ENCODE data around the gene NRSN1. TPM values are rescaled to one million over a fixed set of nuclear protein-coding genes. Genes with fewer than 3 reads are reported as not detected.

NRSN1 gene
- total and polyA plus RNA-seq, 2 of the 13 experiments (the other 11 are each of a cell fraction or from before 2014, with no cell fraction given): not detected

DNA sequence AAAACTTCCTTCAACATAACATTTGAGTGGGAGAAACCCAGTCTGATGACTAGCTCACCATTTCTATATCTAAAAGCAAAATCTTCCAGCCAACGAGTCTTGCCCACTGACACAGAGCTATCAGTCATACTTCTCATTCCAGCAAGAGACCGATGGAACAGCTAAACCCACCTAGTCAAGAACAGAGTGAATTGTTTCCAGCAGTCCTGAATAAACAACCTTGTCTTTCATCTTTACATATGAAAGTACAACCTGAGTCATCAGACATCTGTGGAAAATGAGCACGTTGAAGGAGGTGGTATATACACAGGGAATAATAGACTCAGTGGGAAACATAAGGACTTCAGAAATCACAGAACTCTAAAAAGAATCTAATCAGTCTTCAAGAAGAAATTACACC, 23.8 kb downstream of the NRSN1 start:
- no peaks in the 10 kb centered on the region for H4K20me1 ChIP-seq (ENCODE audit: insufficient read depth, low read length)
- ATAC-seq: no peak; the same call in 2 of the 3 replicates
- ChIA-PET CTCF (ENCODE audit: low intra/inter-chr PET ratio, low total read pairs) (no interaction called here), POLR2A (interaction anchor here (1.1 to 2.1 kb wide), 2 partner anchors 23 to 45 kb away, joined by 3 to 8 read pairs; partner anchors contain the start of gene NRSN1)
- no peaks in the 10 kb centered on the region for H3K36me3 ChIP-seq (replicated peaks in 1 of 2; ENCODE audit: control insufficient read depth in 1 of 2, insufficient read depth in 2 of 2, low read length in 2 of 2)
- intact Hi-C loops (cut with micrococcal nuclease; ENCODE audit: unreplicated experiment) (loop anchor here (2.0 to 10.0 kb wide), 4 partner anchors 55 to 235 kb away; no protein-coding TSS in a partner anchor), in situ Hi-C loops (cut with HindIII; ENCODE audit: extremely low pct_ligation_motif_present, low pct_unique_long_range_greater_than_20kb) (no loop called here)
- H2AFZ ChIP-seq (ENCODE audit: low read length): no peak overlapping the region
- WGBS (ENCODE audit: low lambda C conversion rate): 2% methylated on average over 3 of the region's 3 CpGs
- peak; percentile 56 for FAIRE-seq
- H3K79me2 ChIP-seq (ENCODE audit: insufficient read depth, low read length): no peaks in the 10 kb centered on the region
- no peak overlapping the region for H3K27ac ChIP-seq (ENCODE audit: extremely low read length, insufficient read depth, low read length)
- H3K4me3 ChIP-seq (replicated peaks in 1 of 3; ENCODE audit: insufficient read depth in 1 of 3, low read depth in 2 of 3, low read length in 3 of 3): no peak overlapping the region
- no peak overlapping the region for H3K9ac ChIP-seq (ENCODE audit: insufficient read depth, low read depth, low read length)
- DNase-seq (ENCODE audit: low spot score): peak; percentile 91
- H3K27me3 ChIP-seq (ENCODE audit: control insufficient read depth in 1 of 2, insufficient read depth in 2 of 2, low read length in 2 of 2): no peaks in the 10 kb centered on the region
- BruUV-seq (replicated peaks): no TSS peak
- H3K9me3 ChIP-seq (ENCODE audit: low read length): no peaks in the 10 kb centered on the region
- H3K4me2 ChIP-seq (ENCODE audit: low read depth, low read length): peak overlapping the region; percentile 14; the same call in 1 of the 2 replicates
- peaks cover 55% of the 10 kb centered on the region for H3K4me1 ChIP-seq (ENCODE audit: insufficient read depth, low read length)
- TF ChIP-seq TEAD3 (CRISPR knock-in tag; optimal IDR thresholded peaks at IDR 0.05; ENCODE audit: borderline replicate concordance) (peak; percentile 88), ERF (CRISPR knock-in tag; IDR thresholded peaks at IDR 0.05) (no peak), SATB2 (CRISPR knock-in tag; IDR thresholded peaks at IDR 0.05) (no peak), FOXA1 (IDR thresholded peaks at IDR 0.05) (0 out of 2 replicates have a peak, but pooled peaks have one; percentile 24), FOXA1 (CRISPR knock-in tag; IDR thresholded peaks at IDR 0.05) (peak; percentile 69), TCF7 (IDR thresholded peaks at IDR 0.05; ENCODE audit: low read depth) (peak; percentile 84), HOXD1 (CRISPR knock-in tag; IDR thresholded peaks at IDR 0.05) (no peak), ZNF138 (CRISPR knock-in tag; IDR thresholded peaks at IDR 0.05; ENCODE audit: low read depth) (no peak), FOXJ3 (CRISPR knock-in tag; IDR thresholded peaks at IDR 0.05; ENCODE audit: borderline replicate concordance) (no peak), SOX13 (IDR thresholded peaks at IDR 0.05) (no peak), SOX13 (CRISPR knock-in tag; conservative IDR thresholded peaks at IDR 0.05 in 1 of 2, IDR thresholded peaks at IDR 0.05 in 1 of 2) (peak in 1 of 2 experiments; percentile 91; a peak in 2 of 4 replicates), SAP130 (CRISPR knock-in tag; IDR thresholded peaks at IDR 0.05; ENCODE audit: low read depth) (peak; percentile 51), PAWR (CRISPR knock-in tag; IDR thresholded peaks at IDR 0.05; ENCODE audit: borderline replicate concordance) (no peak), CHD4 (IDR thresholded peaks at IDR 0.05; ENCODE audit: borderline replicate concordance, low read length) (no peak)
- TF ChIP-seq, protein P1, sequence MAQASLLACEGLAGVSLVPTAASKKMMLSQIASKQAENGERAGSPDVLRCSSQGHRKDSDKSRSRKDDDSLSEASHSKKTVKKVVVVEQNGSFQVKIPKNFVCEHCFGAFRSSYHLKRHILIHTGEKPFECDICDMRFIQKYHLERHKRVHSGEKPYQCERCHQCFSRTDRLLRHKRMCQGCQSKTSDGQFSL (CRISPR knock-in tag; IDR thresholded peaks at IDR 0.05): no peak
- TF ChIP-seq, protein P2, sequence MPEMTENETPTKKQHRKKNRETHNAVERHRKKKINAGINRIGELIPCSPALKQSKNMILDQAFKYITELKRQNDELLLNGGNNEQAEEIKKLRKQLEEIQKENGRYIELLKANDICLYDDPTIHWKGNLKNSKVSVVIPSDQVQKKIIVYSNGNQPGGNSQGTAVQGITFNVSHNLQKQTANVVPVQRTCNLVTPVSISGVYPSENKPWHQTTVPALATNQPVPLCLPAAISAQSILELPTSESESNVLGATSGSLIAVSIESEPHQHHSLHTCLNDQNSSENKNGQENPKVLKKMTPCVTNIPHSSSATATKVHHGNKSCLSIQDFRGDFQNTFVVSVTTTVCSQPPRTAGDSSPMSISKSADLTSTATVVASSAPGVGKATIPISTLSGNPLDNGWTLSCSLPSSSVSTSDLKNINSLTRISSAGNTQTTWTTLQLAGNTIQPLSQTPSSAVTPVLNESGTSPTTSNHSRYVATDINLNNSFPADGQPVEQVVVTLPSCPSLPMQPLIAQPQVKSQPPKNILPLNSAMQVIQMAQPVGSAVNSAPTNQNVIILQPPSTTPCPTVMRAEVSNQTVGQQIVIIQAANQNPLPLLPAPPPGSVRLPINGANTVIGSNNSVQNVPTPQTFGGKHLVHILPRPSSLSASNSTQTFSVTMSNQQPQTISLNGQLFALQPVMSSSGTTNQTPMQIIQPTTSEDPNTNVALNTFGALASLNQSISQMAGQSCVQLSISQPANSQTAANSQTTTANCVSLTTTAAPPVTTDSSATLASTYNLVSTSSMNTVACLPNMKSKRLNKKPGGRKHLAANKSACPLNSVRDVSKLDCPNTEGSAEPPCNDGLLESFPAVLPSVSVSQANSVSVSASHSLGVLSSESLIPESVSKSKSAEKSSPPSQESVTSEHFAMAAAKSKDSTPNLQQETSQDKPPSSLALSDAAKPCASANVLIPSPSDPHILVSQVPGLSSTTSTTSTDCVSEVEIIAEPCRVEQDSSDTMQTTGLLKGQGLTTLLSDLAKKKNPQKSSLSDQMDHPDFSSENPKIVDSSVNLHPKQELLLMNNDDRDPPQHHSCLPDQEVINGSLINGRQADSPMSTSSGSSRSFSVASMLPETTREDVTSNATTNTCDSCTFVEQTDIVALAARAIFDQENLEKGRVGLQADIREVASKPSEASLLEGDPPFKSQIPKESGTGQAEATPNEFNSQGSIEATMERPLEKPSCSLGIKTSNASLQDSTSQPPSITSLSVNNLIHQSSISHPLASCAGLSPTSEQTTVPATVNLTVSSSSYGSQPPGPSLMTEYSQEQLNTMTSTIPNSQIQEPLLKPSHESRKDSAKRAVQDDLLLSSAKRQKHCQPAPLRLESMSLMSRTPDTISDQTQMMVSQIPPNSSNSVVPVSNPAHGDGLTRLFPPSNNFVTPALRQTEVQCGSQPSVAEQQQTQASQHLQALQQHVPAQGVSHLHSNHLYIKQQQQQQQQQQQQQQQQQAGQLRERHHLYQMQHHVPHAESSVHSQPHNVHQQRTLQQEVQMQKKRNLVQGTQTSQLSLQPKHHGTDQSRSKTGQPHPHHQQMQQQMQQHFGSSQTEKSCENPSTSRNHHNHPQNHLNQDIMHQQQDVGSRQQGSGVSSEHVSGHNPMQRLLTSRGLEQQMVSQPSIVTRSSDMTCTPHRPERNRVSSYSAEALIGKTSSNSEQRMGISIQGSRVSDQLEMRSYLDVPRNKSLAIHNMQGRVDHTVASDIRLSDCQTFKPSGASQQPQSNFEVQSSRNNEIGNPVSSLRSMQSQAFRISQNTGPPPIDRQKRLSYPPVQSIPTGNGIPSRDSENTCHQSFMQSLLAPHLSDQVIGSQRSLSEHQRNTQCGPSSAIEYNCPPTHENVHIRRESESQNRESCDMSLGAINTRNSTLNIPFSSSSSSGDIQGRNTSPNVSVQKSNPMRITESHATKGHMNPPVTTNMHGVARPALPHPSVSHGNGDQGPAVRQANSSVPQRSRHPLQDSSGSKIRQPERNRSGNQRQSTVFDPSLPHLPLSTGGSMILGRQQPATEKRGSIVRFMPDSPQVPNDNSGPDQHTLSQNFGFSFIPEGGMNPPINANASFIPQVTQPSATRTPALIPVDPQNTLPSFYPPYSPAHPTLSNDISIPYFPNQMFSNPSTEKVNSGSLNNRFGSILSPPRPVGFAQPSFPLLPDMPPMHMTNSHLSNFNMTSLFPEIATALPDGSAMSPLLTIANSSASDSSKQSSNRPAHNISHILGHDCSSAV (CRISPR knock-in tag; IDR thresholded peaks at IDR 0.05; ENCODE audit: borderline replicate concordance): no peak
- TF ChIP-seq, protein P3, sequence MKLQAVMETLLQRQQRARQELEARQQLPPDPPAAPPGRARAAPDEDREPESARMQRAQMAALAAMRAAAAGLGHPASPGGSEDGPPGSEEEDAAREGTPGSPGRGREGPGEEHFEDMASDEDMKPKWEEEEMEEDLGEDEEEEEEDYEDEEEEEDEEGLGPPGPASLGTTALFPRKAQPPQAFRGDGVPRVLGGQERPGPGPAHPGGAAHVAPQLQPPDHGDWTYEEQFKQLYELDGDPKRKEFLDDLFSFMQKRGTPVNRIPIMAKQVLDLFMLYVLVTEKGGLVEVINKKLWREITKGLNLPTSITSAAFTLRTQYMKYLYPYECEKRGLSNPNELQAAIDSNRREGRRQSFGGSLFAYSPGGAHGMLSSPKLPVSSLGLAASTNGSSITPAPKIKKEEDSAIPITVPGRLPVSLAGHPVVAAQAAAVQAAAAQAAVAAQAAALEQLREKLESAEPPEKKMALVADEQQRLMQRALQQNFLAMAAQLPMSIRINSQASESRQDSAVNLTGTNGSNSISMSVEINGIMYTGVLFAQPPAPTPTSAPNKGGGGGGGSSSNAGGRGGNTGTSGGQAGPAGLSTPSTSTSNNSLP (IDR thresholded peaks at IDR 0.05; ENCODE audit: low read depth, low read length): peak; percentile 63; the same call in 1 of the 2 replicates
